ENCODE measurements around the gene NSUN4. TPM values are rescaled to one million over a fixed set of nuclear protein-coding genes. Genes with fewer than 3 reads are reported as not detected.

Gene NSUN4
- total and polyA plus RNA-seq, 8 donors: 1.2 to 56.7 (median 11.4) TPM

DNA sequence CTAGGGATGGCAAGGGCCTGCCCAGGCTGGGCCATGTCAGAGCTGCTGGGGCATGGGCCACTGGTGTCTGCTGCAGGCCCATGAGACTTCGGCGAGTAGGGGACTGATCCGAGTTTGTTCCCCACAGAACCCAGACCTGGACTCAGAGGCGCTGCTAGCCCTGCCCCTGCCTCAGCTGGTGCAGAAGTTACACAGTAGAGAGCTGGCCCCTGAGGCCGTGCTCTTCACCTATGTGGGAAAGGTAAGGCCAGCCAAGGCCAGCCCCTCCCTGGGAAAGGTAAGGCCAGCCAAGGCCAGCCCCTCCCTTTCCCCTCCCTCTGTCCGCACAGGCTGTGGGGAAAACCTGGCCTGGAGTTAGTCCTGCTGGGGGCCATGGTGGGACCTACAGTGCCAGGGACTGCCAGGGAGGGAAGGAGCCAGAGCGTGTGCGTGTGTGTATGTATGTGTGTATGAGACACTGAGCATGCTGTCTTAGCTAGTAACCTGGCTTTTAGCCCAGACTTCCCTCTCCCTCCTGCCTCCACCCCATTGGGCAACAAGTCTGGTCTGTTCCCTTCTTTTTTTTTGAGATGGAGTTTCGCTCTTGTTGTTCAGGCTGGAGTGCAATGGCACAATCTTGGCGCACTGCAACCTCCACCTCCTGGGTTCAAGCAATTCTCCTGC, 61.5 kb downstream of the NSUN4 start:
- H3K4me1 ChIP-seq: peaks cover 23 to 42% (median 31%) of the 10 kb centered on the region in 4 donors
- intact Hi-C loops (cut with DNase I; ENCODE audit: low total_unique reads): no loop called here
- no peaks in the 10 kb centered on the region for H3K9me3 ChIP-seq
- no peaks in the 10 kb centered on the region for H3K27me3 ChIP-seq
- H3K36me3 ChIP-seq: peaks cover 0 to 15% (median 0%) of the 10 kb centered on the region in 4 donors
- peak; percentile 92 to 95 for DNase-seq
- TF ChIP-seq POLR2AphosphoS5 (IDR thresholded peaks at IDR 0.05) (peak; percentile 56 to 94 (median 63)), POLR2A (IDR thresholded peaks at IDR 0.05) (no peak), CTCF (IDR thresholded peaks at IDR 0.05) (no peak), EP300 (IDR thresholded peaks at IDR 0.05) (no peak)
- WGBS, 5 donors: 10 to 29% (median 22%) methylated on average over 5 to 10 of the region's 10 CpGs
- H3K27ac ChIP-seq: peak overlapping the region; percentile 49 to 75 (median 68)
- H3K4me3 ChIP-seq: peak overlapping the region in 1 of 4 donors; percentile 16

DNA sequence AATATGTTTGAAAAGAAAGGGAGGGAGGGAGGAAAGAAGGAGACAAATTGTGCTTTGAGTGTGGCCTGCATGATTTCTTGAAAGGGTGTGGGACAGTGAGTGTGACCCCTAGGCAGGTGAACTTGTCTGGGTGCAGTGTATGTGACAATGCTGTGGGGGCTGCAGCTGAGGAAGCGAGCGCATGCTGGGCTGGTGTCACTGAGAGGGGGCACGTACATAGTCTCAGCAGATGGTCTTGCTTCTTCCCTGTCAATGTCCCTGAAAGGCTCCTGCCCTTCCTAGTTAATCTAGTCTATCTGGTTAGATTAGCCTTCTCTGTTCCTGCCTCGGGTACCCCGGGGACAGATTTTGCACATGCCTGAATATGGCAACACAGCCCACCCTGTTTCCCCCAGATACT, 63.3 kb downstream of the NSUN4 start:
- no peak for TF ChIP-seq POLR2AphosphoS5 (IDR thresholded peaks at IDR 0.05)
- TF ChIP-seq EP300 (IDR thresholded peaks at IDR 0.05): no peak
- TF ChIP-seq POLR2A (IDR thresholded peaks at IDR 0.05): no peak
- TF ChIP-seq CTCF (IDR thresholded peaks at IDR 0.05): no peak
- WGBS, 5 donors: 88 to 95% (median 91%) methylated on average over 5 of the region's 5 CpGs
- H3K36me3 ChIP-seq: peaks cover 0 to 27% (median 10%) of the 10 kb centered on the region in 4 donors
- no peak overlapping the region for H3K4me3 ChIP-seq
- H3K27ac ChIP-seq: no peak overlapping the region
- peaks cover 21 to 40% (median 28%) of the 10 kb centered on the region in 4 donors for H3K4me1 ChIP-seq
- DNase-seq: no peak
- intact Hi-C loops (cut with DNase I; ENCODE audit: low total_unique reads): no loop called here
- no peaks in the 10 kb centered on the region for H3K27me3 ChIP-seq
- H3K9me3 ChIP-seq: no peaks in the 10 kb centered on the region

DNA sequence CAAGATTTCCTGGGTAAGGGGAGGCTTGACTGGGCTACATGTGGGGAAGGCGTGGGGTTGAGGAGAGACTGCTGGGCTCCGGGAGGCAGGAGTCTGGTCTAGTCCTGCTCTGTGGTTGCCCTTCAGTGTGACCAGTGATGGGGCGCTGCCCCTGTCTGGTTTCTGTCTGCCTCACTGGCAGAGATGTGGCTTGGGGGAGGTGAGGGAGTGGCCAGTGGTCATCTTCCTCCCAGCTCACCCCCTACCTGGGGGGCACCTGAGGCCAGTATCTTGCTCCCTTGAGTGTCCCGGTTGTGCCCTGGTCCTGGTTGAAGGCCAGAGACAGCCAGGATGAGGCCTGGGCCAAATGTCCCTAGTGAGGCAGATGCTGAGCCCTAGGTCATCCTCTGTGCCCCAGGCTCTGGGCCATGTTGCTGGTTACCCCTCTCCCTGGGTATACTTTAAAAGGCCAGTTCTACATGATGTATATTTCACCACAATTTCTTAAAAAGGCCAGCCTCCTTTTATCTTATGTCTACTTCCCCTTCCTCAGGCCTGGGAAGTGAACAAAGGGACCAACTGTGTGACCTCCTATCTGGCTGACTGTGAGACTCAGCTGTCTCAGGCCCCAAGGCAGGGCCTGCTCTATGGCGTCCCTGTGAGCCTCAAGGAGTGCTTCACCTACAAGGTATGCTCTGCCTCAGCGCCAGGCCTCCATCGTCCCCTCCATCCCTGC, 64.0 kb downstream of the NSUN4 start:
- 84 to 90% (median 88%) methylated on average over 6 to 7 of the region's 7 CpGs for WGBS, 5 donors
- TF ChIP-seq CTCF (IDR thresholded peaks at IDR 0.05) (no peak), EP300 (IDR thresholded peaks at IDR 0.05) (no peak), POLR2AphosphoS5 (IDR thresholded peaks at IDR 0.05) (no peak), POLR2A (IDR thresholded peaks at IDR 0.05) (no peak)

DNA sequence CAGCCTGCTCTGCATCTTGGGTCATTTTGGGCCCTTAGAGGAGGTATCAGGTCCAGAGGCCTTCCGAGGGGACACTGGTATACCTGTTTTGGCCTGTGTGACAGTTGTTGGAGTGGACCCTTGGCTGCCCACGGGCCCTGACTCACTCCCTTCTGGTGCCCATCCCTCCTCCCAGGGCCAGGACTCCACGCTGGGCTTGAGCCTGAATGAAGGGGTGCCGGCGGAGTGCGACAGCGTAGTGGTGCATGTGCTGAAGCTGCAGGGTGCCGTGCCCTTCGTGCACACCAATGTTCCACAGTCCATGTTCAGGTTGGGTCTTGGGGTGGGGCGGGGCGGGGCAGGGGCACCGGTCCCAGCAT, 64.6 kb downstream of the NSUN4 start:
- Histone ChIP-seq H3K36me3 (peaks cover 0 to 40% (median 21%) of the 10 kb centered on the region in 4 donors), H3K27me3 (no peaks in the 10 kb centered on the region), H3K9me3 (no peaks in the 10 kb centered on the region), H3K4me1 (peaks cover 21 to 40% (median 28%) of the 10 kb centered on the region in 4 donors), H3K4me3 (no peak overlapping the region), H3K27ac (no peak overlapping the region)
- intact Hi-C loops (cut with DNase I; ENCODE audit: low total_unique reads): loop anchor here (5.0 kb wide), 1 partner anchor 122 kb away; no protein-coding TSS in a partner anchor
- DNase-seq: no peak
- no peak for TF ChIP-seq CTCF (IDR thresholded peaks at IDR 0.05)
- TF ChIP-seq POLR2AphosphoS5 (IDR thresholded peaks at IDR 0.05): no peak
- no peak for TF ChIP-seq POLR2A (IDR thresholded peaks at IDR 0.05)
- TF ChIP-seq EP300 (IDR thresholded peaks at IDR 0.05): no peak
- WGBS, 5 donors: 60 to 77% (median 75%) methylated on average over 2 to 12 of the region's 12 CpGs

More for the DNA sequence above, 64.0 kb downstream of the NSUN4 start:
- Histone ChIP-seq H3K27ac (no peak overlapping the region), H3K9me3 (no peaks in the 10 kb centered on the region), H3K27me3 (no peaks in the 10 kb centered on the region), H3K4me3 (no peak overlapping the region), H3K4me1 (peaks cover 21 to 40% (median 28%) of the 10 kb centered on the region in 4 donors), H3K36me3 (peaks cover 0 to 34% (median 16%) of the 10 kb centered on the region in 4 donors)
- DNase-seq: no peak
- intact Hi-C loops (cut with DNase I; ENCODE audit: low total_unique reads): loop anchor here (5.0 kb wide), 1 partner anchor 123 kb away; no protein-coding TSS in a partner anchor
